Measurements from ENCODE around the gene TBX5. TPM values are rescaled to one million over a fixed set of nuclear protein-coding genes. Genes with fewer than 3 reads are reported as not detected.

TBX5 gene
- total RNA-seq, 1 donor from 2014 or later = not detected

GRCh38 chr12:114328292-114328691 is 77.7 kb downstream of the TBX5 start:
- no peak for DNase-seq
- no peak for TF ChIP-seq CTCF (IDR thresholded peaks at IDR 0.05; ENCODE audit: partially characterized antibody, unreplicated experiment)
- H3K36me3 Mint-ChIP-seq (ENCODE audit: unreplicated experiment) = no peaks in the 10 kb centered on the region
- H3K27ac Mint-ChIP-seq (ENCODE audit: unreplicated experiment) = no peak overlapping the region
- H3K4me3 Mint-ChIP-seq (ENCODE audit: unreplicated experiment) = no peak overlapping the region
- H3K9me3 Mint-ChIP-seq (ENCODE audit: unreplicated experiment) = peaks cover 1% of the 10 kb centered on the region
- H3K4me1 Mint-ChIP-seq (ENCODE audit: low read depth, unreplicated experiment) = no peaks in the 10 kb centered on the region
- peaks cover 3% of the 10 kb centered on the region for H3K27me3 Mint-ChIP-seq (ENCODE audit: unreplicated experiment)

GRCh38 chr12:114327765-114328164 is 78.2 kb downstream of the TBX5 start:
- H3K4me1 Mint-ChIP-seq (ENCODE audit: low read depth, unreplicated experiment) = no peaks in the 10 kb centered on the region
- no peaks in the 10 kb centered on the region for H3K36me3 Mint-ChIP-seq (ENCODE audit: unreplicated experiment)
- H3K27ac Mint-ChIP-seq (ENCODE audit: unreplicated experiment) = no peak overlapping the region
- DNase-seq = no peak
- no peak for TF ChIP-seq CTCF (IDR thresholded peaks at IDR 0.05; ENCODE audit: partially characterized antibody, unreplicated experiment)
- no peak overlapping the region for H3K4me3 Mint-ChIP-seq (ENCODE audit: unreplicated experiment)
- H3K9me3 Mint-ChIP-seq (ENCODE audit: unreplicated experiment) = peaks cover 1% of the 10 kb centered on the region
- peaks cover 3% of the 10 kb centered on the region for H3K27me3 Mint-ChIP-seq (ENCODE audit: unreplicated experiment)

GRCh38 chr12:114321524-114321923 is 84.4 kb downstream of the TBX5 start:
- Mint-ChIP-seq H3K27me3 (ENCODE audit: unreplicated experiment) (no peaks in the 10 kb centered on the region), H3K4me3 (ENCODE audit: unreplicated experiment) (no peak overlapping the region), H3K4me1 (ENCODE audit: low read depth, unreplicated experiment) (no peaks in the 10 kb centered on the region), H3K27ac (ENCODE audit: unreplicated experiment) (no peak overlapping the region), H3K9me3 (ENCODE audit: unreplicated experiment) (peaks cover under 1% of the 10 kb centered on the region), H3K36me3 (ENCODE audit: unreplicated experiment) (no peaks in the 10 kb centered on the region)
- no peak for TF ChIP-seq CTCF (IDR thresholded peaks at IDR 0.05; ENCODE audit: partially characterized antibody, unreplicated experiment)
- no peak for DNase-seq

GRCh38 chr12:114320968-114321367 is 85.0 kb downstream of the TBX5 start:
- Mint-ChIP-seq H3K36me3 (ENCODE audit: unreplicated experiment) (no peaks in the 10 kb centered on the region), H3K27me3 (ENCODE audit: unreplicated experiment) (no peaks in the 10 kb centered on the region), H3K27ac (ENCODE audit: unreplicated experiment) (no peak overlapping the region), H3K4me3 (ENCODE audit: unreplicated experiment) (no peak overlapping the region), H3K4me1 (ENCODE audit: low read depth, unreplicated experiment) (no peaks in the 10 kb centered on the region), H3K9me3 (ENCODE audit: unreplicated experiment) (no peaks in the 10 kb centered on the region)
- no peak for TF ChIP-seq CTCF (IDR thresholded peaks at IDR 0.05; ENCODE audit: partially characterized antibody, unreplicated experiment)
- no peak for DNase-seq

- no peaks in the 10 kb centered on the region for H3K36me3 Mint-ChIP-seq (ENCODE audit: unreplicated experiment)
- H3K4me3 Mint-ChIP-seq (ENCODE audit: unreplicated experiment) = no peak overlapping the region
- H3K27me3 Mint-ChIP-seq (ENCODE audit: unreplicated experiment) = no peaks in the 10 kb centered on the region
- no peak for DNase-seq
- H3K9me3 Mint-ChIP-seq (ENCODE audit: unreplicated experiment) = no peaks in the 10 kb centered on the region
- no peaks in the 10 kb centered on the region for H3K4me1 Mint-ChIP-seq (ENCODE audit: low read depth, unreplicated experiment)
- no peak for TF ChIP-seq CTCF (IDR thresholded peaks at IDR 0.05; ENCODE audit: partially characterized antibody, unreplicated experiment)
- H3K27ac Mint-ChIP-seq (ENCODE audit: unreplicated experiment) = no peak overlapping the region
These were observed 85.8 kb downstream of the TBX5 start for GRCh38 chr12:114320101-114320500.

Data from glutamatergic neuron (in vitro differentiated cells).